Mononuclear cell (primary cell): ENCODE results near the gene MS4A2. TPM values are rescaled to one million over a fixed set of nuclear protein-coding genes. Genes with fewer than 3 reads are reported as not detected.
"Not testable (repeated sequence)": the region's sequence is repeated elsewhere in the genome, so short reads cannot be mapped to it uniquely, and the experiment has no call there.

Source experiments
- H3K27me3 ChIP-seq: 2 replicates; pipeline ENCODE4 v1.6.0; 2011; ENCODE audit warnings: low read length, control low read depth; ENCODE audit not compliant: insufficient read depth
- H3K4me1 ChIP-seq: 2 replicates; pipeline ENCODE4 v1.5.1; 2011; ENCODE audit warnings: mild to moderate bottlenecking, low read length, control low read depth; ENCODE audit not compliant: insufficient read depth
- H3K4me3 ChIP-seq: 2 replicates; pipeline ENCODE4 v1.5.1; 2011; ENCODE audit warnings: mild to moderate bottlenecking, low read length, moderate library complexity
- H3K9me3 ChIP-seq: 2 replicates; pipeline ENCODE4 v1.5.1; 2011; ENCODE audit warnings: low read depth, mild to moderate bottlenecking, control low read depth, low read length
- total RNA-seq: library from RNA; depleted of rRNA; stranded (reverse); fragments of >200 nt; gene quantifications from one replicate; pipeline ENCODE4 v1.2.3, GENCODE V29; 2012

The MS4A2 gene
- total RNA-seq, 1 donor: 0.63 TPM

GRCh38 chr11:60084631-60085273 is 3.7 kb upstream of the MS4A2 start:
- H3K9me3 ChIP-seq: no peaks in the 10 kb centered on the region
- no peaks in the 10 kb centered on the region for H3K4me1 ChIP-seq
- no peaks in the 10 kb centered on the region for H3K27me3 ChIP-seq
- no peak overlapping the region for H3K4me3 ChIP-seq

GRCh38 chr11:60085909-60086308 is 2.6 kb upstream of the MS4A2 start:
- no peaks in the 10 kb centered on the region for H3K27me3 ChIP-seq
- H3K4me1 ChIP-seq: no peaks in the 10 kb centered on the region
- no peak overlapping the region for H3K4me3 ChIP-seq
- H3K9me3 ChIP-seq: no peaks in the 10 kb centered on the region

GRCh38 chr11:60087239-60087638 is 1.2 kb upstream of the MS4A2 start:
- Histone ChIP-seq H3K27me3 (no peaks in the 10 kb centered on the region), H3K4me1 (no peaks in the 10 kb centered on the region), H3K9me3 (no peaks in the 10 kb centered on the region), H3K4me3 (no peak overlapping the region)

- no peaks in the 10 kb centered on the region for H3K9me3 ChIP-seq
- no peaks in the 10 kb centered on the region for H3K27me3 ChIP-seq
- no peaks in the 10 kb centered on the region for H3K4me1 ChIP-seq
- no peak overlapping the region for H3K4me3 ChIP-seq
Measured at GRCh38 chr11:60095477-60096120, 7.1 kb downstream of the MS4A2 start.

GRCh38 chr11:60097189-60097588 is 8.7 kb downstream of the MS4A2 start:
- H3K27me3 ChIP-seq: no peaks in the 10 kb centered on the region
- no peaks in the 10 kb centered on the region for H3K9me3 ChIP-seq

GRCh38 chr11:60098508-60098907 is 10.0 kb downstream of the MS4A2 start:
- no peak overlapping the region for H3K4me3 ChIP-seq

More at GRCh38 chr11:60097189-60097588, 8.7 kb downstream of the MS4A2 start:
- Histone ChIP-seq H3K4me3 (no peak overlapping the region), H3K4me1 (peaks cover 6% of the 10 kb centered on the region)

GRCh38 chr11:60100516-60100915 is 12.1 kb downstream of the MS4A2 start:
- peaks cover 6% of the 10 kb centered on the region for H3K4me1 ChIP-seq
- no peaks in the 10 kb centered on the region for H3K27me3 ChIP-seq
- H3K4me3 ChIP-seq: no peak overlapping the region
- no peaks in the 10 kb centered on the region for H3K9me3 ChIP-seq

More at GRCh38 chr11:60098508-60098907, 10.0 kb downstream of the MS4A2 start:
- H3K9me3 ChIP-seq: no peaks in the 10 kb centered on the region
- H3K4me1 ChIP-seq: peaks cover 6% of the 10 kb centered on the region
- no peaks in the 10 kb centered on the region for H3K27me3 ChIP-seq

GRCh38 chr11:60101368-60101767 is 12.9 kb downstream of the MS4A2 start:
- not testable (repeated sequence) for H3K4me1 ChIP-seq, H3K27me3 ChIP-seq, H3K4me3 ChIP-seq, H3K9me3 ChIP-seq

GRCh38 chr11:60104471-60105115 is 16.1 kb downstream of the MS4A2 start:
- not testable (repeated sequence) for H3K4me1 ChIP-seq, H3K27me3 ChIP-seq, H3K9me3 ChIP-seq, H3K4me3 ChIP-seq

- not testable (repeated sequence) for H3K9me3 ChIP-seq, H3K27me3 ChIP-seq, H3K4me3 ChIP-seq, H3K4me1 ChIP-seq
Measured at GRCh38 chr11:60108631-60109030, 20.2 kb downstream of the MS4A2 start.

GRCh38 chr11:60111793-60112192 is 23.3 kb downstream of the MS4A2 start:
- no peaks in the 10 kb centered on the region for H3K4me1 ChIP-seq
- H3K4me3 ChIP-seq: no peak overlapping the region
- H3K27me3 ChIP-seq: no peaks in the 10 kb centered on the region
- H3K9me3 ChIP-seq: no peaks in the 10 kb centered on the region

- H3K9me3 ChIP-seq: no peaks in the 10 kb centered on the region
- peaks cover 23% of the 10 kb centered on the region for H3K4me1 ChIP-seq
- H3K4me3 ChIP-seq: no peak overlapping the region
- no peaks in the 10 kb centered on the region for H3K27me3 ChIP-seq
Measured at GRCh38 chr11:60116996-60117790, 28.7 kb downstream of the MS4A2 start.

GRCh38 chr11:60118338-60118737 is 29.9 kb downstream of the MS4A2 start:
- Histone ChIP-seq H3K27me3 (no peaks in the 10 kb centered on the region), H3K4me3 (no peak overlapping the region), H3K9me3 (no peaks in the 10 kb centered on the region), H3K4me1 (peaks cover 23% of the 10 kb centered on the region)

GRCh38 chr11:60119710-60120109 is 31.2 kb downstream of the MS4A2 start:
- H3K9me3 ChIP-seq: no peaks in the 10 kb centered on the region
- no peak overlapping the region for H3K4me3 ChIP-seq
- H3K27me3 ChIP-seq: no peaks in the 10 kb centered on the region
- peaks cover 23% of the 10 kb centered on the region for H3K4me1 ChIP-seq

- no peak overlapping the region for H3K4me3 ChIP-seq
Measured at GRCh38 chr11:60121264-60121663, 32.8 kb downstream of the MS4A2 start.

More at GRCh38 chr11:60121264-60121663, 32.8 kb downstream of the MS4A2 start:
- Histone ChIP-seq H3K4me1 (peaks cover 26% of the 10 kb centered on the region), H3K9me3 (no peaks in the 10 kb centered on the region), H3K27me3 (no peaks in the 10 kb centered on the region)
